ENCODE measurements around the gene CEACAM16.

DNA sequence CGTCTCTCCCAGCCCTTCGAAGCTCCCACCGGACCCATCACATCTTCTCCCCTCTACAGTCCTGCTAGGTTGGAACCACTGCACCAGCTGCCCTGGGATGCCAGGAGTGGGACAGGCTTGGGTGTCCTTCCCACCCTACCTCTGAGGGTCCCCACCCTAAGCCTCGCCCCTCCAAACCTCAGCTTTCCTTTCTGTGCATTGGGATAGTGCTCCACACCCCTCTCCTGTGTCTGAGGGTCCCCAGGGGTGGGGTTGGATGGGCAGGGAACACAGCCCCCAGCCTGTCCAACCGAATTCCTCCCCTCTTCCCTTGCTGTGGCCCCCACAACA, 47.6 kb downstream of the CEACAM16 start:
- TF ChIP-seq CTCF (IDR thresholded peaks at IDR 0.05) (no peak), POLR2A (IDR thresholded peaks at IDR 0.05) (no peak)

All from vagina (tissue), 2 donors.